GM18867 (cell line): ENCODE measurements around the gene COL4A1.

Source experiments
- ATAC-seq: cut with Tn5 transposase; IDR thresholded peaks from one replicate; pipeline ENCODE4 v1.9.1; 2021; ENCODE audit warnings: mild to moderate bottlenecking, moderate library complexity; ENCODE audit not compliant: unreplicated experiment

The COL4A1 gene

DNA sequence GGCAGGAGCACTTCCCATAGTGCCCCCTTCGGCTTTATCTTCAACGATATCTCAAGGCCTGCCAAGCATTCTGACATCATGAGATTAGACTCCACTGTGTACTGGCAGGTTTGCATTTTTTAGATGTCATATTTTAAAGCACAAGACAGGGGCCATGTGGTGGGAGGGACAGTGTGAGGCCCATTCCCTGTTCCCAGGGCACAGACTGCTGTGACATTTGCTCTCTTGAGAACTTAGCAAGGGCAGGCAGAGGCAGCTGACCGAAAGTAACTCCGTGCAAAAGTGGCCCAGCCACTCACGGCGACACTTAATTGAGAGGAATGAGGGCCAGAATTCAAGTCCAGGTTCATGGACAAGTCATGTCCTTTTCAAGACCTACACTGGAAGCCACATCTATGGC lies 201.8 kb downstream of the COL4A1 start:
- no peak for ATAC-seq

DNA sequence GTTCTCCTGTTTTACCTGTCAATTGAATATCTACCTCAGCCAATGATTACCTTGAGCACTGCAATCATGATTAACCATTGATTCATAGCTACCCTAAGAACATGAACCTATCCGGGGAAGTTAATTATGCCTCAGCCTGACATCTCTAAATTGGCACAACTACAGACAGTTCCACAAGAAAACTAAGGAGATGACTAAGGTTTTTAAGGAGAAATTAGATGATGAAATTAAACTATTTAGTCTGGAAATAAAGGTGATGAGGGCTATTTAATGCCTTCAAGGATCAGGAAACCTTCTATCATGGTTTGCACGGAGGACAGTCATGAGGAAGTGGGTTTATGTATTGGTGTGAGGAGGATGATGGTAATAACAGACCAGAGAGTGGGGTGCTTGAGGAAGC lies 203.4 kb downstream of the COL4A1 start:
- ATAC-seq, result no peak

GRCh38 chr13:110103026-110103425 lies 203.9 kb downstream of the COL4A1 start:
- no peak for ATAC-seq

GRCh38 chr13:110102053-110102452 lies 204.9 kb downstream of the COL4A1 start:
- ATAC-seq, result no peak

- no peak for ATAC-seq
Observed at GRCh38 chr13:110099922-110100321, 207.0 kb downstream of the COL4A1 start.
